Stimulated activated CD8-positive, alpha-beta memory T cell treated with anti-CD3 and anti-CD28 coated beads, Interleukin-2, amount 100 ng/mL, for 48 hours (primary cell): ENCODE measurements around the gene WRAP73.
"Not testable (repeated sequence)": the region's sequence is repeated elsewhere in the genome, so short reads cannot be mapped to it uniquely, and the experiment has no call there.

Source experiments
- DNase-seq, 2 donors: peaks; one replicate each; pipeline ENCODE4 v3.0.0-alpha.2; 2020; ENCODE audit warnings: low read depth in 2 of 2

Gene WRAP73

GRCh38 chr1:3631320-3632260, 18.3 kb downstream of the WRAP73 start:
- no peak for DNase-seq

DNA sequence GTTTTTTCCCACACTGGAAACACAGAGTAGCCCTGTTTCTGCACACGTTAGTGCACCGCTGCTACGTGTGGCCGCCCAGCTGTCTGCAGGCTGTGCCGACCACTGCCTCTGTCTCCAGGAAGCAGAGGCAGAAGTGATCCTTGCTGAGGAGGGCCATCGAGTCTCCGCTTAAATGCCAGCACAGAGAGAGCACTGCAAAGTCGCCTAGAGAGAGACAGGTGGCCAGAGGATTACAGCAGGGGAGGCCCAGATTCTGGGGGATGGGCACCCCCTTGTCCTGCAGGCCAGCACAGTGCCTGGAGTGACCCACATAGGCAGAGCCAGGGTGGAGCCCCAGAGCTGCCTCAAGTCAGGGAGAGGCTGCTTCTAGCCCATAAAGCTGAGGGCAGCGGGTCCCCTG, 19.0 kb downstream of the WRAP73 start:
- no peak for DNase-seq

DNA sequence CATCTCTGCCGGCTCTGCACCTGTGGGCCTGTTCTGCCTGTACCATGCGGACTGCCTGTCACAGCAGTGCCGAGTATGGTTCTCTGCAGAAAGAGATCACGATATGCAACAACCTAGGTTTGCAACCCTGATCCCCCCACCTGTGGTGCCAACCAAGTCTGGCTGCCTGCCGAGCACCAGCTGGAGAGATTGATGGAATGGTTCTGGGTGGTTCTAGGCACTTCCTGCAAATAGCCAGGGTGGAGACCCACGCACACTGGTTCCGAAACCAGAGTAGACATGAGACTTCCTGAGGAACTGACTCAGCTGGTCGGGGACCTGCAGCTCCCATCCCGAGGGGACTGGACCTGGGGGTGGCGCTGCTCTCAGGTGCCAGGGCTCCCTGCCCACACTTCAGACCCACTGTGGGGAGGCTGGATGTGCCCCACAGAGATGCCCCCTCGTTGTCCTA, 19.7 kb downstream of the WRAP73 start:
- no peak for DNase-seq

- no peak for DNase-seq
These were observed 20.2 kb downstream of the WRAP73 start for GRCh38 chr1:3629561-3630160.

- DNase-seq: no peak
These were observed 21.5 kb downstream of the WRAP73 start for GRCh38 chr1:3628445-3628844.

DNA sequence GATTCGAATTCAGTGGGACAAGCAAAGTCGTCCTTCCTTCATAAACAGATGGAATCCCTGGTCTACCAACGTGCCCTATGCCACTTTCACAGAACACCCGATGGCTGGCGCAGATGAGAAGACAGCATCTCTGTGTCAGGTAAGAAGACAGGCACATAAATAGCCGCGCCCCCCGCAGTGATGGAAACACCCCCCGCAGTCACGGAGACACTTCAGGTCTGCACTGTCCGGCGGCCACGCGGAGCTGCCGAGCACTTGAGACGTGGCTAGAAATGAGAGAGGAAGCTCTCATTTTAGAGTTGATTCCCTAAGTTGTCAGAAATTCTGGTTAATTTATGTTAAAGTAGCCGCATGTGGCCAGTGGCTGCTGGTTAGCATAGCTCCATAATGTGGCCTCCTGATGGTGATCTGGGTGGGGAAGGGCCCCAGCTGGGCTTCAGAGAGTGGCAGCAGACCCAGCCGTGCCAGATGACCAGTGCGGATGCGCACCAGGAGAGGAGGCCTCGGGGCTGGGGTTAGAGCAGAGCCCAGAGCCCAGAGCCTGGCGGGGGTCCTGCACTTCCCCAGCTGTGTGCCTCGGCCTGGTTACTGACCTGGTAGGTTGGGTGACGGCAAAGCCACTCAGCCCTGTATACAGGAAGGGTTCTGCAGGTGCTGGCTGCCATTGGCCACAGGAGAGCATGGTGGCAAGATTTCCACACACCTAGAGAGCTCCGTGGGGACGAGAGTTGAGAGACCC, 22.2 kb downstream of the WRAP73 start:
- no peak for DNase-seq

DNA sequence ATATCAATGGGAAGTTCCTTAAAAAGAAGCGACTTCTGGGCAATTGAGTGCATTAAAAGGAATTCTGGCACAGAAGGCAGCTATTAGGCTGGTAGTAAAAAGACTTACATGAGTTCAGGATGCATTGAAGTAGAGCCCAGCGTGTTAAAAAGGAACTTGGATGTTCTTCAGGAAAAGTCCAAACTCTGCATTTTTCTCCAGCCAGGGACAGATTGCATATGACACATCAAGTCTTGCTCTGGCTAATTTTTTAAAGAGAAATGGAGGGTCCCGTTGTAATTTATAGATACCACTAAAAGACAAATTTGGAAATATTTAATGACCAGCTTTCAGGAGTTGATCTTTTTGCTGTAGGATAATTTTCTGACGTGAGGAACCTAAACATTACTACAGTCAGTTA, 23.9 kb downstream of the WRAP73 start:
- DNase-seq: no peak

- no peak for DNase-seq
These were observed 24.6 kb downstream of the WRAP73 start for GRCh38 chr1:3625151-3625907.

GRCh38 chr1:3624200-3625136, 25.4 kb downstream of the WRAP73 start, which contains the start of gene TPRG1L:
Gene TPRG1L, plus strand, starts transcription at chr1:3625015. Its CDS starts 58 bp downstream, at chr1:3625073.
- peak; percentile 97 to 98 for DNase-seq

- DNase-seq: no peak
These were observed 26.3 kb downstream of the WRAP73 start for GRCh38 chr1:3623441-3624199.

GRCh38 chr1:3622102-3622501, 27.8 kb downstream of the WRAP73 start:
- not testable (repeated sequence) for DNase-seq

GRCh38 chr1:3621151-3621671, 28.7 kb downstream of the WRAP73 start:
- not testable (repeated sequence) for DNase-seq

- DNase-seq: no peak
These were observed 29.2 kb downstream of the WRAP73 start for GRCh38 chr1:3620708-3621107.

DNA sequence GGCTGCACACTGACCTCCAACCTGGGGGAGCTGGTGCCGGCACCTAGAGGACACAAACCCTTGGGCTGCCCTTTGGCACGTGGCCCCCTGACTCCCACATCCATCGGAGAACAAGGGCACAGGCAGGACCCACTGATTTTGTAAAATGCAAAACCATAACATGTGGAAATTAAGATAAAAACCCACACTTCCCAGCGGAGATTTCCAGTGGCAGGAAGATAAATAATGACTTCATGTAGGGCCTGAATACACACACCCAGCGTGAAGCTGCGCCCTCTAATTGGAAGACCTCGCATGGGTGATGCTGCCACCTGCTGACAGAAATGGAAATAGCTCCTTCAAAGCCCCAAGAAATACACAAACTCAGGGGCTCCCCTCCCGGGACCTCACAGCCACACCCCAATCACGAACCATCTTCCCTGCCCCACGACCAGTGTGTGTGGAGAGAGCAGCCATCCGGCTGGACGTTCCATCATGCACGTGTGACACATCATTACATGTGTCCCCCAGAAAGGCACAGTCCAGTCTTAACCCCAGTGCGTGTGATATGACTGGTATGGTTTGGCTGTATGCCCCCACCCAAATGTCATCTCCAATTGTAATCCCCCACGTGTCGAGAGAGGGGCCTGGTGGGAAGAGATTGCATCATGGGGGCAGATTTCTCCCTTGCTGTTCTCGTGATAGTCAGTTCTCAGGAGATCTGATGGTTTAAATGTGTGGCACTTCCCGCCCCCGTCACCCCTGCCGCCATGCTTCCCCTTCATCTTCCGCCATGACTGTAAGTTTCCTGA, 30.8 kb downstream of the WRAP73 start:
- peak in 1 of 2 donors; percentile 53 for DNase-seq

DNA sequence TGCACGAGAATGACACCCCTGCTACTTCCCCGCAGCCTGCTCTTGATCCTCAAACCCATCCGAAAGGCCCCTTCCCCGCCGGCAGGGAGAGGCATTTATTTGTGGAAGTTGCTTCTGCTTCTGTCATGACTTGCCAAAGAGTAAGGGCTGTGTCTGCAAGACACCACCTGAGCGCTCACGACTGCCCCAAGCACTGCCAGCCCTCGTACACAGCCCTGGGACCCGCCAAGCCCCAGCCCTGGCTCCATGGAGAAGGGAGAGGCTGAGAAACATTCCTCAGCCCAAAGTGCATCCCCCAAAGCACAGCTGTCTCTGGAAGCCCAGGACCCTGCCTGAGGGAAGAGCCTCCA, 31.4 kb downstream of the WRAP73 start:
- no peak for DNase-seq

DNA sequence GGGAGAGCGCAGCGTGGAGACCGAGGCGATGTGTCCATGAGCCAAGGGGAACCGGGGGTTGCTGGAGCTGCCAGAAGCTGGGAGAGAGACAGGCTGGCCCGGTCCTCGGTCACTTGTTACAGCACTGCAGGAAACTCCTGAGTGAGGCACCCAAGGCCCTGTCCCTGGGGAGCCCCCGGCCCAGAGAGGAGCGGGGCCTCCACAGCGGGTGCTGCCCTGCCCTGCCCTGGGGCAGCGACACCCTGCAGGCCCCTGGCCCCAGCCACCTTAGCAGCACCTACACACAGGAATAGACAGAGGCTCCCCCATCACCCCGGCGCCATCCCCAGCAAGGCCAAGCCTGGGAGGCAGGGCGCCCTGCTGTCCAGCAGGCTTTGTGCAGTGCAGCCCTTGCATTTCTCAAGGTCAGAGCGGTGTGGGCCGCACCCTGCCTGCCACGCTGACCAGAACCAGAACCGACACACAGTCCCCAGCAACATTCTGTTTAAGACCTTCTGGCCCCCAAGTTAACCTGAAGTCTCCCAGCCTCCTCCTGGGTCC, 32.0 kb downstream of the WRAP73 start:
- no peak for DNase-seq

- no peak for DNase-seq
These were observed 33.0 kb downstream of the WRAP73 start for GRCh38 chr1:3616861-3617260.
